Germinal center (tissue), 1 donor: Measurements from ENCODE around the gene SRI.

Source experiments
- DNase-seq: peaks from one replicate; pipeline ENCODE4 v3.0.0; 2012; ENCODE audit warnings: mixed read lengths, low spot score

SRI gene

GRCh38 chr7:88224601-88225275, 4.9 kb upstream of the SRI start:
- no peak for DNase-seq

GRCh38 chr7:88223265-88223664, 3.4 kb upstream of the SRI start:
- DNase-seq, result no peak

GRCh38 chr7:88218836-88219605, 817 bp downstream of the SRI start:
- DNase-seq, result peak; percentile 34

- no peak for DNase-seq
These were observed 1.5 kb downstream of the SRI start for GRCh38 chr7:88218429-88218745.

- DNase-seq, result peak; percentile 45
These were observed 2.0 kb downstream of the SRI start for GRCh38 chr7:88217675-88218428.

- no peak for DNase-seq
These were observed 3.6 kb downstream of the SRI start for GRCh38 chr7:88216276-88216675.

GRCh38 chr7:88215295-88215694, 4.5 kb downstream of the SRI start:
- DNase-seq, result no peak

- no peak for DNase-seq
These were observed 5.4 kb downstream of the SRI start for GRCh38 chr7:88214456-88214855.

- no peak for DNase-seq
These were observed 6.9 kb downstream of the SRI start for GRCh38 chr7:88212918-88213317.

- DNase-seq, result no peak
These were observed 11.3 kb downstream of the SRI start for GRCh38 chr7:88208521-88208920.

- no peak for DNase-seq
These were observed 13.6 kb downstream of the SRI start for GRCh38 chr7:88206254-88206653.

GRCh38 chr7:88205179-88205578, 14.7 kb downstream of the SRI start:
- no peak for DNase-seq

- no peak for DNase-seq
These were observed 15.2 kb downstream of the SRI start for GRCh38 chr7:88204525-88205110.

- no peak for DNase-seq
These were observed 16.4 kb downstream of the SRI start for GRCh38 chr7:88203401-88203800.

GRCh38 chr7:88202799-88203198, 17.0 kb downstream of the SRI start:
- DNase-seq, result no peak

- no peak for DNase-seq
These were observed 17.6 kb downstream of the SRI start for GRCh38 chr7:88202278-88202677.

GRCh38 chr7:88201305-88201704, 18.5 kb downstream of the SRI start:
- no peak for DNase-seq

GRCh38 chr7:88200789-88201188, 19.0 kb downstream of the SRI start:
- no peak for DNase-seq

- DNase-seq, result no peak
These were observed 19.6 kb downstream of the SRI start for GRCh38 chr7:88200261-88200660.

- no peak for DNase-seq
These were observed 27.9 kb downstream of the SRI start for GRCh38 chr7:88191911-88192310.

- DNase-seq, result no peak
These were observed 34.2 kb downstream of the SRI start for GRCh38 chr7:88185650-88186049.

- no peak for DNase-seq
These were observed 35.0 kb downstream of the SRI start for GRCh38 chr7:88184848-88185304.

- no peak for DNase-seq
These were observed 36.8 kb downstream of the SRI start for GRCh38 chr7:88183051-88183450.
